GM13977 (cell line): ENCODE results near the gene BEST2.

Source experiments
- DNase-seq: peaks from one replicate; pipeline ENCODE4 v3.0.0; 2012; ENCODE audit warnings: low spot score
- in situ Hi-C: fragments of 300-500 bp; cut with MboI; formaldehyde crosslinking; loops from one replicate; pipeline ENCODE4 v1.12.0; 2022; ENCODE audit warnings: low sequenced_read_pairs, low pct_unique_long_range_greater_than_20kb, mixed read lengths, inconsistent platforms; ENCODE audit not compliant: unreplicated experiment
- TF ChIP-seq, protein P1 (sequence below): IDR thresholded peaks from 2 replicates; pipeline ENCODE4 v1.5.1; 2012; ENCODE audit warnings: mild to moderate bottlenecking, control low read depth; ENCODE audit not compliant: insufficient read depth; ENCODE audit errors: extremely low read depth, missing control alignments

Gene BEST2

DNA sequence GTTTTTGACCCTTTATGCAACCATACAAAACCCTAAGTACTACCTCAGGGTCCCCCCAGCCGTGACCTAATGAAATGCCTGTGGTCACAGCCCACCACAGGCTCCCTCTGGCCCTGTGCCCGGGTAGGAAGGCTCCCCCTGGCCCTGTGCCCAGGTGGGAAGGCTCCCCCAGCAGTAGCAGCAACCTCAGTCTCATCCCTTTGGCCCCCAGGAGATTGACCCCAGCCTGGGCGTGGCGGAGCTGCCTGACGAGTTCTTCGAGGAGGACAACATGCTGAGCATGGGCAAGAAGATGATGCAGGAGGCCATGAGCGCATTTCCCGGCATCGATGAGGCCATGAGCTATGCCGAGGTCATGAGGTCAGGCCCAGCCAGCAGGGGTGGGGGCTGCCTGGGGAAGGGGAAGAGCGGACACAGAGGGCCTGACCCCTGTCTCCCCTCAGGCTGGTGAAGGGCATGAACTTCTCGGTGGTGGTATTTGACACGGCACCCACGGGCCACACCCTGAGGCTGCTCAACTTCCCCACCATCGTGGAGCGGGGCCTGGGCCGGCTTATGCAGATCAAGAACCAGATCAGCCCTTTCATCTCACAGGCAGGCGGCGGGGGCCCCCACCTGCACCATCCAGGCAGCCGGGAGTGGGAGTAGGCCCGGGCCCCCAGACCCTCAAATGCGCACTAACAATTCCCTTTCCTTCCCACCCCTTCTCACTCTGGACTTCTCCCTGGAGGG is 6.3 kb upstream of the BEST2 start:
- no peak for DNase-seq
- TF ChIP-seq, protein P1, sequence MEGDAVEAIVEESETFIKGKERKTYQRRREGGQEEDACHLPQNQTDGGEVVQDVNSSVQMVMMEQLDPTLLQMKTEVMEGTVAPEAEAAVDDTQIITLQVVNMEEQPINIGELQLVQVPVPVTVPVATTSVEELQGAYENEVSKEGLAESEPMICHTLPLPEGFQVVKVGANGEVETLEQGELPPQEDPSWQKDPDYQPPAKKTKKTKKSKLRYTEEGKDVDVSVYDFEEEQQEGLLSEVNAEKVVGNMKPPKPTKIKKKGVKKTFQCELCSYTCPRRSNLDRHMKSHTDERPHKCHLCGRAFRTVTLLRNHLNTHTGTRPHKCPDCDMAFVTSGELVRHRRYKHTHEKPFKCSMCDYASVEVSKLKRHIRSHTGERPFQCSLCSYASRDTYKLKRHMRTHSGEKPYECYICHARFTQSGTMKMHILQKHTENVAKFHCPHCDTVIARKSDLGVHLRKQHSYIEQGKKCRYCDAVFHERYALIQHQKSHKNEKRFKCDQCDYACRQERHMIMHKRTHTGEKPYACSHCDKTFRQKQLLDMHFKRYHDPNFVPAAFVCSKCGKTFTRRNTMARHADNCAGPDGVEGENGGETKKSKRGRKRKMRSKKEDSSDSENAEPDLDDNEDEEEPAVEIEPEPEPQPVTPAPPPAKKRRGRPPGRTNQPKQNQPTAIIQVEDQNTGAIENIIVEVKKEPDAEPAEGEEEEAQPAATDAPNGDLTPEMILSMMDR, result no peak
- in situ Hi-C loops, result no loop called here

- TF ChIP-seq, protein P1, result no peak
- in situ Hi-C loops, result no loop called here
- DNase-seq, result no peak
Observed at GRCh38 chr19:12748489-12748888, 3.1 kb upstream of the BEST2 start.

- in situ Hi-C loops, result loop anchor here (10.0 kb wide), 1 partner anchor 185 kb away; no protein-coding TSS in a partner anchor
- TF ChIP-seq, protein P1, result no peak
- no peak for DNase-seq
Observed at GRCh38 chr19:12749938-12750521, 1.6 kb upstream of the BEST2 start.

DNA sequence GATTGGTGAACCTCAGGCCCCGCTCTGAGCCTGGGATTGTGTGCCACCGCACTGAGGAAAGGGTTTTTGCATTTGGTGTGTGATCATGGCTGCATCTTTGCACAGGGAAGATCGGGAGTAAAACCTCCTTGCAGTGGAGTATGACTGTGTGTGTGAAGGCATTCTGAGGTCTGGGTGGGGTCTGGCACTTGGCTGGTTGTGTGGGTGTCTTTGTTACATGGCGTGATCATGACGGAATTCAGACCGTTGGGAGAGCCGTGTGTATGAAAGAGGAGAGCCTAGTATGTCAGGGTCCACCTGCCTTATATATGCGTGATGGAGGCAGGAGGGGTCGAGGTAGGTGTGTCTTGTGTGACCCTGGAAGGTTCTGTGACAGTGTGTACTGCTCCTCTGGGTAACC is 740 bp upstream of the BEST2 start:
- in situ Hi-C loops, result loop anchor here (10.0 kb wide), 1 partner anchor 186 kb away; no protein-coding TSS in a partner anchor
- TF ChIP-seq, protein P1, result no peak
- no peak for DNase-seq

GRCh38 chr19:12752056-12752781 is 628 bp downstream of the BEST2 start:
- in situ Hi-C loops, result loop anchor here (10.0 kb wide), 1 partner anchor 187 kb away; no protein-coding TSS in a partner anchor
- DNase-seq, result no peak
- TF ChIP-seq, protein P1, result no peak

DNA sequence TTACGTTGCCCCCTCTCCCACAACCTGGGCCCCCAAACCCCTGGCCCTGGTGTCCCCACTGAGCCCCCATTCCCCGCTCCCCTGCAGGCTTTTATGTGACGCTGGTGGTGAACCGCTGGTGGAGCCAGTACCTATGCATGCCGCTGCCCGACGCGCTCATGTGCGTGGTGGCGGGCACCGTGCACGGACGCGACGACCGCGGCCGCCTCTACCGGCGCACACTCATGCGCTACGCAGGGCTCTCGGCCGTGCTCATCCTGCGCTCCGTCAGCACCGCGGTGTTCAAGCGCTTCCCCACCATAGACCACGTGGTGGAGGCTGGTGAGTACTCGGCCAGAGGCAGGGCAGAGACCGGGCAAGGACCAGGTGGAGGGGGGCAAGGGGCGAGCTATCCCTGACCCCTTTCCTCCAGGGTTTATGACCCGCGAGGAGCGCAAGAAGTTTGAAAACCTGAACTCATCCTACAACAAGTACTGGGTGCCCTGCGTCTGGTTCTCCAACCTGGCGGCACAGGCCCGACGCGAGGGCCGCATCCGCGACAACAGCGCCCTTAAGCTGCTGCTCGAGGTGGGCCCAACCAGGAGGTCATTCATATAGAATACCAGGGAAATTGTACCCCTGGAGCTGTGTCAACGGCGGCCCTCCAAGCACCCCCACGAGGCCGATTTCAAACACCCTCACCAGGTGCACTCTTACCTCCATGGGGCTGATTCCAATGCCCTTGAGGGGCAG is 3.0 kb downstream of the BEST2 start:
- TF ChIP-seq, protein P1, result no peak
- in situ Hi-C loops, result loop anchor here (10.0 kb wide), 1 partner anchor 190 kb away; no protein-coding TSS in a partner anchor
- no peak for DNase-seq
